Ovary (tissue), 3 donors: ENCODE data around the gene CTNND2.

ENCODE experiments used
- CTCF ChIP-seq, 3 donors: fragments of 450-650 bp in 2 of 3; fragments of 200-600 bp in 1 of 3; IDR thresholded peaks; one replicate each; pipeline versions ENCODE4 v1.5.1 to v1.8.0; 2016 to 2022; ENCODE audit warnings: antibody characterized with exemption in 3 of 3, mild to moderate bottlenecking in 1 of 3
- EP300 ChIP-seq: sonication (generic); formaldehyde crosslinking; IDR thresholded peaks from one replicate; pipeline ENCODE4 v1.6.1; 2017; ENCODE audit warnings: antibody characterized with exemption
- POLR2A ChIP-seq: fragments of 450-650 bp; IDR thresholded peaks from one replicate; pipeline ENCODE4 v1.6.1; 2017; ENCODE audit warnings: antibody characterized with exemption, mild to moderate bottlenecking, moderate library complexity
- donor health status: DM: no; HTN: no; CAD: no.

- TF ChIP-seq POLR2A (no peak), EP300 (no peak), CTCF (IDR thresholded peaks at IDR 0.05) (no peak)
These were observed 247.3 kb downstream of the CTNND2 start for GRCh38 chr5:11656916-11657315.
